ENCODE measurements around the gene RAN.

DNA sequence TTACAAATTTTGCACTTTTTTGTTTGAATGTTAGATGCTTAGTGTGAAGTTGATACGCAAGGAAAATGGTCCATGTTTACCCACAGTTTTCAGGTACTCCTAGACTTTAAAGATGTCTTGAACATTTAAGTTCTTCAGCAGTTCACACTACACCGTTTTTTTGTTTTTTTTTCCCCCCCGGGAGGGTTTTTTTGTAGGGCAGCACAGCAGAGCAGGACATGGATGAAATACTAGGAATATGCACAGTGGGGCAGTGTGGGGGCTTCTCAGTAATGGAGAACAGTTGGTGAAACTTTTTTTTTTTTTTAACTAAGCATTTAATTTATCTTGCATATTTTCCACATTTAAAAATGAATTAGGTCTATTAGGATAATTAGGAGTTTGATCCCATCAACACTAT is 4.9 kb downstream of the RAN start:
- TF ChIP-seq, protein P1, sequence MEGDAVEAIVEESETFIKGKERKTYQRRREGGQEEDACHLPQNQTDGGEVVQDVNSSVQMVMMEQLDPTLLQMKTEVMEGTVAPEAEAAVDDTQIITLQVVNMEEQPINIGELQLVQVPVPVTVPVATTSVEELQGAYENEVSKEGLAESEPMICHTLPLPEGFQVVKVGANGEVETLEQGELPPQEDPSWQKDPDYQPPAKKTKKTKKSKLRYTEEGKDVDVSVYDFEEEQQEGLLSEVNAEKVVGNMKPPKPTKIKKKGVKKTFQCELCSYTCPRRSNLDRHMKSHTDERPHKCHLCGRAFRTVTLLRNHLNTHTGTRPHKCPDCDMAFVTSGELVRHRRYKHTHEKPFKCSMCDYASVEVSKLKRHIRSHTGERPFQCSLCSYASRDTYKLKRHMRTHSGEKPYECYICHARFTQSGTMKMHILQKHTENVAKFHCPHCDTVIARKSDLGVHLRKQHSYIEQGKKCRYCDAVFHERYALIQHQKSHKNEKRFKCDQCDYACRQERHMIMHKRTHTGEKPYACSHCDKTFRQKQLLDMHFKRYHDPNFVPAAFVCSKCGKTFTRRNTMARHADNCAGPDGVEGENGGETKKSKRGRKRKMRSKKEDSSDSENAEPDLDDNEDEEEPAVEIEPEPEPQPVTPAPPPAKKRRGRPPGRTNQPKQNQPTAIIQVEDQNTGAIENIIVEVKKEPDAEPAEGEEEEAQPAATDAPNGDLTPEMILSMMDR (IDR thresholded peaks at IDR 0.05): no peak
- no peak for TF ChIP-seq POLR2A (IDR thresholded peaks at IDR 0.05)
- no peak for TF ChIP-seq POLR2AphosphoS5 (IDR thresholded peaks at IDR 0.05)
